K562 (cell line): Measurements from ENCODE around the gene HSPA4. TPM values are rescaled to one million over a fixed set of nuclear protein-coding genes. Genes with fewer than 3 reads are reported as not detected.

ENCODE experiments used
- CBX1 ChIP-seq: sonication (generic); IDR thresholded peaks from 2 replicates; pipeline ENCODE4 v1.6.1; 2016; ENCODE audit warnings: antibody characterized with exemption, low read depth, mild to moderate bottlenecking
- ERF ChIP-seq: fragments of 450-650 bp; formaldehyde crosslinking; IDR thresholded peaks from 2 replicates; pipeline ENCODE4 v1.4.0; 2020; ENCODE audit warnings: mild to moderate bottlenecking, mixed read lengths
- GTF2F1 ChIP-seq: IDR thresholded peaks from 2 replicates; pipeline ENCODE4 v1.6.1; 2011; ENCODE audit warnings: low read depth, low read length, improper control_type of control experiment
- KLF1 ChIP-seq: fragments of 450-650 bp; IDR thresholded peaks from 2 replicates; pipeline ENCODE4 v1.6.1; 2016; ENCODE audit warnings: missing genetic modification characterization, missing compliant biosample characterization
- XRCC4 ChIP-seq: IDR thresholded peaks from one replicate; pipeline ENCODE4 v1.6.1; 2011; ENCODE audit not compliant: insufficient read depth, insufficient read length; ENCODE audit errors: extremely low read depth
- ZNF445 ChIP-seq: fragments of 250-450 bp; sonication (Bioruptor Pico); IDR thresholded peaks from 2 replicates; pipeline ENCODE4 v1.4.0; 2020; ENCODE audit warnings: low read depth, mild to moderate bottlenecking, moderate library complexity
- ZNF589 ChIP-seq: fragments of 200-800 bp; sonication (Bioruptor generic); IDR thresholded peaks from 2 replicates; pipeline ENCODE4 v1.6.1; 2016; ENCODE audit warnings: low read depth, missing genetic modification characterization, missing compliant biosample characterization
- polyA plus RNA-seq, 8 experiments: library from polyadenylated mRNA; depleted of rRNA in 4 of 8; stranded (reverse) in 5 of 8; unstranded in 3 of 8; fragments of >200 nt; fragmentation: Nextera tagmentation in 2 of 8; fragmentation: Illumina TruSeq in 1 of 8; extraction: Ambion mirVana in 2 of 8; extraction: Trizol in 1 of 8; gene quantifications; 2 replicates each; pipeline versions ENCODE4 v1.2.1 to v1.2.3, GENCODE V29; 2011 to 2014; ENCODE audit warnings: inconsistent platforms in 1 of 8, missing spikeins in 1 of 8
- total RNA-seq, 7 experiments: library from RNA; depleted of rRNA in 6 of 7; stranded (reverse); fragments of >200 nt in 6 of 7; fragmentation: Illumina TruSeq in 2 of 7; extraction: Trizol in 2 of 7; gene quantifications; 2 replicates each; pipeline versions ENCODE4 v1.2.1 to v1.2.3, GENCODE V29; 2011 to 2021; ENCODE audit warnings: low replicate concordance in 1 of 7
- TF ChIP-seq, protein P1 (sequence below), 2 experiments: fragments of 450-650 bp in 1 of 2; sonication (generic) in 1 of 2; formaldehyde crosslinking in 1 of 2; IDR thresholded peaks; 2 replicates each; pipeline versions ENCODE4 v1.7.1 to v1.9.0; 2016 to 2022; ENCODE audit warnings: inconsistent platforms in 1 of 2, mild to moderate bottlenecking in 1 of 2, missing genetic modification reagents in 1 of 2
- TF ChIP-seq, protein P2 (sequence below): fragments of 450-650 bp; IDR thresholded peaks from 2 replicates; pipeline ENCODE4 v1.7.0; 2016; ENCODE audit warnings: borderline replicate concordance
- TF ChIP-seq, protein P3 (sequence below): fragments of 250-450 bp; sonication (Bioruptor Pico); IDR thresholded peaks from 2 replicates; pipeline ENCODE4 v1.4.0; 2020
- TF ChIP-seq, protein P4 (sequence below): fragments of 250-450 bp; sonication (Bioruptor Pico); IDR thresholded peaks from 2 replicates; pipeline ENCODE4 v1.5.0; 2021; ENCODE audit warnings: mild to moderate bottlenecking, borderline replicate concordance

Gene HSPA4
- total and polyA plus RNA-seq, 9 of the 15 experiments (the other 6 are each of a cell fraction or from before 2014, with no cell fraction given), result 90.3 to 286 (median 148) TPM

DNA sequence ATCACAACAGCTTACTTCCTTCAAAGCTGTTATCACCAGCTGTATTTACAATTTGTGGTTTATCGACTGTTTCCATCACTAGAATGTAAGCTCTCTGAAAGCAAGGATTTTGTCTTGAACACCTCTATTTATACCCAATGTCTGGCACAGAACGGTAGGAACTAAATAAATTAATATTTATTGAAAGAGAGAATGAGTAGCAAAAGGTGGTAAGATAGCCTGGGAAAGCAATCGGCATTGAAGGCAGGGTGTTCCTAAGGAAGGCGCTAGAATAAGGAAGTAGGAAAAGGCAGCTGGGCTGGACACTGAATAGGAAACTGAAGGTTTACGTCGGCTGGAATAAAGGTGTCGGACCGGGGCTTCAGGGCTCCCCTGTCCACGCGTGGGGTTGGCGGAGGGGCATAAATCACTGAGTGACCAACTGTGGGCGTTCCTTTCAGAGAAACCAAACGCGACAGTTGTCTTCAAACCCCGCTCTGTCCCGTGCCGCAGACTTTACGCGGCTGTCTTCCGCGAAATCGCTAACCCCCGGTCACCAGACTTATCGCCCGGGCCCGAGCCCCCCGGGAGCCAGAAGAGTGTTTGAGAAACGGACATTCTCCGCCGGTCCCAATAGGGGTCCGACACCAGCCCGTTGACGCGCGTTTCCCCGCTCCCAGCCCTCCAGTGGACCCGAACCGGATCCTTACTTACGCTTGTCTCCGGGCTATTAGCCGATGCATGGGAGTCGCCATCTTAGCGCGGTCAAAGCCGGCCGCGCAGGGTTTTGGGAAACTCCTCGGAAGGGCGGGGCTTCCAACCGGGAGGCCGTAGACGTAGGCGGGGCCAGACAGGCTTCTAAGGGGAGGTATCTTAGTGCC is 25.8 kb upstream of the HSPA4 start, which contains the start of gene ZCCHC10 (continued):
- TF ChIP-seq, protein P1, sequence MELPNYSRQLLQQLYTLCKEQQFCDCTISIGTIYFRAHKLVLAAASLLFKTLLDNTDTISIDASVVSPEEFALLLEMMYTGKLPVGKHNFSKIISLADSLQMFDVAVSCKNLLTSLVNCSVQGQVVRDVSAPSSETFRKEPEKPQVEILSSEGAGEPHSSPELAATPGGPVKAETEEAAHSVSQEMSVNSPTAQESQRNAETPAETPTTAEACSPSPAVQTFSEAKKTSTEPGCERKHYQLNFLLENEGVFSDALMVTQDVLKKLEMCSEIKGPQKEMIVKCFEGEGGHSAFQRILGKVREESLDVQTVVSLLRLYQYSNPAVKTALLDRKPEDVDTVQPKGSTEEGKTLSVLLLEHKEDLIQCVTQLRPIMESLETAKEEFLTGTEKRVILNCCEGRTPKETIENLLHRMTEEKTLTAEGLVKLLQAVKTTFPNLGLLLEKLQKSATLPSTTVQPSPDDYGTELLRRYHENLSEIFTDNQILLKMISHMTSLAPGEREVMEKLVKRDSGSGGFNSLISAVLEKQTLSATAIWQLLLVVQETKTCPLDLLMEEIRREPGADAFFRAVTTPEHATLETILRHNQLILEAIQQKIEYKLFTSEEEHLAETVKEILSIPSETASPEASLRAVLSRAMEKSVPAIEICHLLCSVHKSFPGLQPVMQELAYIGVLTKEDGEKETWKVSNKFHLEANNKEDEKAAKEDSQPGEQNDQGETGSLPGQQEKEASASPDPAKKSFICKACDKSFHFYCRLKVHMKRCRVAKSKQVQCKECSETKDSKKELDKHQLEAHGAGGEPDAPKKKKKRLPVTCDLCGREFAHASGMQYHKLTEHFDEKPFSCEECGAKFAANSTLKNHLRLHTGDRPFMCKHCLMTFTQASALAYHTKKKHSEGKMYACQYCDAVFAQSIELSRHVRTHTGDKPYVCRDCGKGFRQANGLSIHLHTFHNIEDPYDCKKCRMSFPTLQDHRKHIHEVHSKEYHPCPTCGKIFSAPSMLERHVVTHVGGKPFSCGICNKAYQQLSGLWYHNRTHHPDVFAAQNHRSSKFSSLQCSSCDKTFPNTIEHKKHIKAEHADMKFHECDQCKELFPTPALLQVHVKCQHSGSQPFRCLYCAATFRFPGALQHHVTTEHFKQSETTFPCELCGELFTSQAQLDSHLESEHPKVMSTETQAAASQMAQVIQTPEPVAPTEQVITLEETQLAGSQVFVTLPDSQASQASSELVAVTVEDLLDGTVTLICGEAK (IDR thresholded peaks at IDR 0.05), result 0 out of 2 replicates have a peak, but pooled peaks have one; percentile 54
- TF ChIP-seq, protein P1 (CRISPR knock-in tag; IDR thresholded peaks at IDR 0.05), result no peak
- TF ChIP-seq XRCC4 (no peak), CBX1 (peak; percentile 83; the same call in 1 of the 2 replicates), GTF2F1 (0 out of 2 replicates have a peak, but pooled peaks have one; percentile 24), KLF1 (tag) (no peak), ERF (CRISPR knock-in tag) (peak; percentile 88), ZNF589 (CRISPR knock-in tag) (peak; percentile 71; the same call in 1 of the 2 replicates), ZNF445 (no peak)
- TF ChIP-seq, protein P2, sequence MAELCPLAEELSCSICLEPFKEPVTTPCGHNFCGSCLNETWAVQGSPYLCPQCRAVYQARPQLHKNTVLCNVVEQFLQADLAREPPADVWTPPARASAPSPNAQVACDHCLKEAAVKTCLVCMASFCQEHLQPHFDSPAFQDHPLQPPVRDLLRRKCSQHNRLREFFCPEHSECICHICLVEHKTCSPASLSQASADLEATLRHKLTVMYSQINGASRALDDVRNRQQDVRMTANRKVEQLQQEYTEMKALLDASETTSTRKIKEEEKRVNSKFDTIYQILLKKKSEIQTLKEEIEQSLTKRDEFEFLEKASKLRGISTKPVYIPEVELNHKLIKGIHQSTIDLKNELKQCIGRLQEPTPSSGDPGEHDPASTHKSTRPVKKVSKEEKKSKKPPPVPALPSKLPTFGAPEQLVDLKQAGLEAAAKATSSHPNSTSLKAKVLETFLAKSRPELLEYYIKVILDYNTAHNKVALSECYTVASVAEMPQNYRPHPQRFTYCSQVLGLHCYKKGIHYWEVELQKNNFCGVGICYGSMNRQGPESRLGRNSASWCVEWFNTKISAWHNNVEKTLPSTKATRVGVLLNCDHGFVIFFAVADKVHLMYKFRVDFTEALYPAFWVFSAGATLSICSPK, result no peak; the same call in 1 of the 2 replicates
- TF ChIP-seq, protein P3, sequence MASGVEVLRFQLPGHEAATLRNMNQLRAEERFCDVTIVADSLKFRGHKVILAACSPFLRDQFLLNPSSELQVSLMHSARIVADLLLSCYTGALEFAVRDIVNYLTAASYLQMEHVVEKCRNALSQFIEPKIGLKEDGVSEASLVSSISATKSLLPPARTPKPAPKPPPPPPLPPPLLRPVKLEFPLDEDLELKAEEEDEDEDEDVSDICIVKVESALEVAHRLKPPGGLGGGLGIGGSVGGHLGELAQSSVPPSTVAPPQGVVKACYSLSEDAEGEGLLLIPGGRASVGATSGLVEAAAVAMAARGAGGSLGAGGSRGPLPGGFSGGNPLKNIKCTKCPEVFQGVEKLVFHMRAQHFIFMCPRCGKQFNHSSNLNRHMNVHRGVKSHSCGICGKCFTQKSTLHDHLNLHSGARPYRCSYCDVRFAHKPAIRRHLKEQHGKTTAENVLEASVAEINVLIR (CRISPR knock-in tag), result no peak
- TF ChIP-seq, protein P4, sequence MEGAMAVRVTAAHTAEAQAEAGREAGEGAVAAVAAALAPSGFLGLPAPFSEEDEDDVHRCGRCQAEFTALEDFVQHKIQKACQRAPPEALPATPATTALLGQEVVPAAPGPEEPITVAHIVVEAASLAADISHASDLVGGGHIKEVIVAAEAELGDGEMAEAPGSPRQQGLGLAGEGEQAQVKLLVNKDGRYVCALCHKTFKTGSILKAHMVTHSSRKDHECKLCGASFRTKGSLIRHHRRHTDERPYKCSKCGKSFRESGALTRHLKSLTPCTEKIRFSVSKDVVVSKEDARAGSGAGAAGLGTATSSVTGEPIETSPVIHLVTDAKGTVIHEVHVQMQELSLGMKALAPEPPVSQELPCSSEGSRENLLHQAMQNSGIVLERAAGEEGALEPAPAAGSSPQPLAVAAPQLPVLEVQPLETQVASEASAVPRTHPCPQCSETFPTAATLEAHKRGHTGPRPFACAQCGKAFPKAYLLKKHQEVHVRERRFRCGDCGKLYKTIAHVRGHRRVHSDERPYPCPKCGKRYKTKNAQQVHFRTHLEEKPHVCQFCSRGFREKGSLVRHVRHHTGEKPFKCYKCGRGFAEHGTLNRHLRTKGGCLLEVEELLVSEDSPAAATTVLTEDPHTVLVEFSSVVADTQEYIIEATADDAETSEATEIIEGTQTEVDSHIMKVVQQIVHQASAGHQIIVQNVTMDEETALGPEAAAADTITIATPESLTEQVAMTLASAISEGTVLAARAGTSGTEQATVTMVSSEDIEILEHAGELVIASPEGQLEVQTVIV (CRISPR knock-in tag), result no peak
